GM19463 (cell line): Measurements from ENCODE around the gene ATP6V1B1.

ENCODE experiments used
- ATAC-seq: cut with Tn5 transposase; IDR thresholded peaks from one replicate; pipeline ENCODE4 v1.9.1; 2021; ENCODE audit warnings: mild to moderate bottlenecking, moderate library complexity; ENCODE audit not compliant: unreplicated experiment

Gene ATP6V1B1

GRCh38 chr2:70935468-70936164 lies at the start of gene ATP6V1B1:
TSS of gene ATP6V1B1 (plus strand) at chr2:70935900. CDS start at chr2:70935955, 55 bp downstream.
- ATAC-seq, result no peak

DNA sequence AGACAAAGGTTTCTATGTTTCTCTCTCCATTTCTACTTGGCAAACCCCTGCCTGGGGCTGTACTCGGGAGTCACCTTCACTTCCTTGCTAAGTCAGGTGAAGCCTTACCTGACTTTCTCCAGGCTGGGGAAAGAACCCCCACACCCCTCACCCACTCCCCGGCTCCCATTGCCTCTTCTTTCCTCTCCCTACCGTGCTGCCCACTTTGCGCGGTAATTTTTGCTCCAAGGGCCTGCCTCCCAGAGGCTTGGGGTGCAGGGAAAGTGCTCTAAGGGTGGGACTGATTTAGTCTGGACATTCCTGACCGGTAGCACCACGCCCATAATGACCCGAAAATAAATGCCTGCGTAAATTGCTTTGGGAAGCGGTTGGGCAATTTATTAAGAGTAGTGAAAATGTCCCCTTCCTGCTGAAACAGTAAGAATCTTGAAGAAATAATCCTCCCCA lies 49.1 kb upstream of the ATP6V1B1 start:
- no peak for ATAC-seq

DNA sequence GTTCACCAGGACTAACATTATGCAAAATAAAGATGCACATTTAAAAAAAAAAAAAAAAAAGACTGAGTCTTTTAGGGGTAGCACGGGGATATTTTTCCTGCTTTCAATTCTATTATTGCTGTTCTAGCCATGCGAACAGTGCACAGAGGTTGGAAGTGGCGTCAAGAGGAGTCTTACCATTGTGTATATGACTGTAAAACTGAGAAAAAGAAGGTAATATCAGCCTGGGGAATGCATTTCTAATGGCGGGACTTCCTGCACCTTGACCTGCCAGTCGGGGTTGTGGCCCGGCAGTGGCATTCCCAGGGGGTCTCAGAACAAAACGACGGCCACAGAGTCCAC lies 48.5 kb upstream of the ATP6V1B1 start:
- ATAC-seq, result no peak

DNA sequence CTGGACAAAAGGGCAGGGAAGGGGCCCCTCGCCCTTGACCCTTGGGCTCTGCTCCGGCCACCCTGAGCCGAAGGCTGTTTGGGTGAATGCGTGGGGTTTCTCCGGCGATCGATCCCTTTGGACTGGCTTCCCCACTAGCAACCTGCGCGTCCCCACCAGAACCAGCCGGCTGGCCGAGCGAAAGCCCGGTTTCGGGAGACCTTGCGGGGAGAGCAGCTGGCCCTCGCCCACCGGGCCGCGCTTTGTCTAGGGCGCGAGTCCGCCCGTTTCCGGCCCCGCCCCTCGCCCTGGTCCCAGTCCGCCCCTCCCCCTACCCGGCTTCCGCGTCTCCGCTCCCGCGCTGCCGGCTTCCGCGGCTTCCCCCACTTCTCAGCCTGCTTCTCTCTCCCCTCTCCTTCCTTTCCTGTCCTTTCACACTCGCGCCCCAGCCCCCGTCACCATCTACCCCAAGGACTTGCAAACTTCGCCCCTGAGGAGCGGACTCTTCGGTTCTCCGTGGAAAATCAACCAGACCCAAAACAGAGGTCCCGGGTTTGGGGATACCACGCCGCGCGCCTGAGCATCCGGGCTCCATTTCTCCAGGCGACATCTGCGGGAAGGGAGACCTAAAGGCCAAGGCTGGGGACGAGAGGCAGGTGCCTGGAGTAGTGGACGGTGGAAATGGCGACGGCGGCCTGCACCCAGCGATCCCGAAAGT lies 48.0 kb upstream of the ATP6V1B1 start:
- ATAC-seq, result no peak

DNA sequence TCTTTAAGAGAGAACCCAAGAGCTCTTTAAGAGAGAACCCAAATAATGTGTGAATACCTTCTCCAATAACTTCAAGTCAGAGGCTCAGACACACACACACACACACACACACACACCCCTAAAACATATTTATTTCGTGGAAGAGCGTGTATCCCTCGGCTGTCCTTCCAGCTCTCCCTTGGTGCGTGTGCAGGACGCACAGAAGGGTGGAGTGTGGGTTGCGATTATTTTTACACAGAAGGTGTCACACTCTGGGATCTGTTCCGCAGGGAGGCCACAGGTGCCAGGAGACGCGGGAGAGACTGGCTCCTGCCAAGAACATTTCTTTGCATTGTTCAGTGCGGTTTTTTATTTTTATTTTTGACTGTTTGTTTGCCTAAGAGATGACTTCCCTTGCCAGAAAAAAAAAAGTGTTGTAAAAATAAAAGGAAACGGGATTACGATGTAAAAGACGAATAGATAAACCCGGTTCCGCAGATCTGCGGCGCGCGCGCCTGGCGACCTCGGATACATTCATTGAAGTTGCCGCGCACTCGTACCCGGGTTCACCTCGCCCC lies 47.3 kb upstream of the ATP6V1B1 start:
- ATAC-seq, result no peak

GRCh38 chr2:70888923-70889715 lies 46.6 kb upstream of the ATP6V1B1 start:
- no peak for ATAC-seq

DNA sequence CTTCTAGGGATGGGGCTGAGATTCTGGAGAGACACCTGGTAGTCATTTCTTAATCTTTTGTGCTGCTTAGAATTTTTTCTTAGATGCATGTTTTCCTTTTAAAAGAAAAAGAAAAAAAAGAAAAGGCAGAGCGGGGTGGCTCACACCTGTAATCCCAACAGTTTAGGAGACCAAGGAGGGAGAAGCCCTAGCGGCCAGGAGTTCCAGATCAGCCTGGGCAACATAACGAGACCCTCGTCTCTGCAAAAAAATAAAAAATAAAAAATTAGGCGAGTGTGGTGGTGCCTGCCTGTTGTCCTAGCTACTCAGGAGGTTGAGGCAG lies 46.0 kb upstream of the ATP6V1B1 start:
- ATAC-seq, result no peak

DNA sequence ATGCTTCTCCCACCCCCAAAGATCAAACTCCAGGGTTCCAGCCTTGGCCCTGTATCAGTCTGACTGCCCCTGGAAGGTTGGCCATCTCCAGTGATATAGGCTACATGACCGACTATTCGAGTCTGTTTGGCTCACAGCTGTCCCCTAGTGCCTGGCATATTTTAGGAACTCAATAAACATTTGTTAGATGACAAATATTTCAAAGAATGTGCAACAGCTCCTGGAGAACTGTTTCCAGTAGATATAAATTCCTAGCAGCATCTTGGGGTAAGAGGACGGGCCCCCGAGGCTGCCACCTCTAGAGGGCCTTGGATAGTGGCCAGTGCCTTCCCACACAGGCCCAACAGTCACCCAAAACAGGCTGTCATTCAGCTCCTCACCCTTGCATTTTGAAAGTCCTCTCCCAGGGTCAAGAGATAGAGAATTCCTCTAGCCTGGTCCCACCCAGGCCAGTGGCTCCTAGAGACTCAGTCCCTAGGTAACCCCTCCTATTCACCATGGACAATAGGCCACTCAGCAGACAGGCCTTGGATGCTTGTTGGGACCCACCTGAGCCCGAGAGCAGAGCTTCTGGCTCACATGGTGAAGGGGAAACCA lies 45.1 kb upstream of the ATP6V1B1 start:
- no peak for ATAC-seq

- ATAC-seq, result no peak
Observed at GRCh38 chr2:70891572-70892357, 43.9 kb upstream of the ATP6V1B1 start.

GRCh38 chr2:70892750-70893149 lies 43.0 kb upstream of the ATP6V1B1 start:
- ATAC-seq, result no peak

DNA sequence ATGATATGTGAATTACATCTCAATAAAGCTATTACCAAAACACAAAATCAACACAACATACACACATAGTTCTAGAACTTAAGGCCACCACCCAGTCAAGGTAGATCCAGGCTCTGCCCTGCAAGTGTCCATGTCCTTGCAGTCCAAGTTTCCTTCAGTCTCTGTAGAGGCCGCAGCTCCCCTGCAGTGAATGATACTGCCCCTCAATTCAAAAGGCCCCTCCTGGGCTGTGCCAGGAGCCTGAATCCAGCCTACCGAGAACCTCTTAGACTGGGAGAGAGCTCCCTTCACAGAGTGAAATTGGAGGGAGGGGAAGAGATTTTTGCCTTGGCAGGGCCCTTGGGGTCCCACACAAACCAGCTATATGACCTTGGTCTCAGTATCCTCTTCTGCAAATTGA lies 42.5 kb upstream of the ATP6V1B1 start:
- ATAC-seq, result no peak

- ATAC-seq, result no peak
Observed at GRCh38 chr2:70894765-70895164, 40.9 kb upstream of the ATP6V1B1 start.

DNA sequence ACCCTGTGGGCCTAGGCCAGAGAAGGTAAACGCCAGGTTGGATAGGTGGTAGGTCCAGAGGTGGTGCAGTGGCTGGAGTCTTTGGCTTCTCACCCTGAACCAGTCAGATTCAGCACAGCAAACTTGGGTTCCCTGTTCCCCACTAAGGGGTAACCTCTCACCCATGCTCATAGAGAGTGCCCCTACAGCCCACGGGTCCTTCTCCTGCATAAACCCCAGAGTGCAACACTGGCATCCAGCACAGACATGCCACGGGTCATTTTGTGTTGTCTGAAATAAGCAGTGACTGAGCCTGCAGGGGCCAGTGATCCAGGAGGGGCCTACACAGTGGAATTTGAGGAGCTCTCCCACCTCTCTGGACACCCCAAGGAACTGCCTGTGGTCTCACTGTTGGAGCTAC lies 40.5 kb upstream of the ATP6V1B1 start:
- ATAC-seq, result no peak

- ATAC-seq, result no peak
Observed at GRCh38 chr2:70895998-70896764, 39.5 kb upstream of the ATP6V1B1 start.

DNA sequence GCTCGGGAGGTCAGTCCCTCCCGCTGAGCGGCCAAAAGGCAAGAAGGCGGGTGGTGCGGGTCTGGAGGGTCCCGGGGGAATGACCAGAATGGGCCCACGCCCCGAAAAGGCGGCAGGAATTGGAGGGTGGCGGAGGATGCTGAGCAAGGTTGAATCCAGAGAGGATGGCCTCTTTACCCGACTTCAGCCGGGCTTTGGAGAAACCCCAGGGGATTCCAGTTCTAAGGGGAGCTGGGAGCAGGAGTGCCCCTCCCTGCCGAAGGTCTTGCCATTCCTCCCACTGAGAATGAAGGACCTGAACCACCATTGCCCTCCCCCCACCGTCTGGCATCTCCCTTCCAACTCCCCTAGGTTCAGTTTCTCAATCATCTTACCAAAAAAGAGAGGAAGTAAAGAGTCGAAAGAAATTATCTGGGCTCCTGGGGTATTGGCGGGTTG lies 38.9 kb upstream of the ATP6V1B1 start:
- no peak for ATAC-seq

DNA sequence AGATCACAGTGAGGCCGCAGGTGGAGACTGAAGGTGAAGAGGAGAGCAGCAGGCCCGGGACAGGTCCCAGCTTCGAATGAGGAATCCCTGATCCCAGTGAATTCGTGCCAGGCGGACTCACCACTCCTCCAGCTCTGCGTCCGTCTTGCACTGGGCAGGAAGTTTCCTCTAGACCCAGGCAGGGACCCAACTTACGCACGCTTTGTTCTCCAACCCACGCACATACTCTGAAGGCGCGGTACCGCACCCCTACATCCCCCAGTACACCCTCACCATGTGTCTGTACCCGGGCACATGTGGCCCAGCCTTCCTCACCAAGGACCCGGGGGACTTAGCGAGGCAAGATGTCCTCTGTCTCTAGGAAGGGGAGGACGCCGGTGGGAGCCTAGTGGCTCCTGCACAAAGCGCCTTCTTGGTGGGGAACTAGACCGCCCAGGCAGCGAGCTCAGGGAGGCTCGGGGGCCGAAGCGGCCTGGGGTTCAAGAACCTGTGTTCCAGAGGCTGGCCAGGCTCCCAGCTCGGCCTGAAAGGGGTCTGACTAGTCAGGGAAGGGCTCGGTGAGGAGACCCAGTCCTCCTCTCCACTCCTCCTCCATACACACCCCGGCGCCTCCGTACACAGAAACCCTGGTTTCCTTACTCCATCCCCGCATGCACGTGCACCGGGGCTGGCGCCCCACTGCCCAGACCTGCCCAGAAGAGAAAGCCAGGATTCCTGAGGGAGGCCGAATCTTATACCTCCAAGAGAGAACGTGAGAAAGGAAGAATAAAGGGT lies 38.3 kb upstream of the ATP6V1B1 start:
- ATAC-seq, result no peak

DNA sequence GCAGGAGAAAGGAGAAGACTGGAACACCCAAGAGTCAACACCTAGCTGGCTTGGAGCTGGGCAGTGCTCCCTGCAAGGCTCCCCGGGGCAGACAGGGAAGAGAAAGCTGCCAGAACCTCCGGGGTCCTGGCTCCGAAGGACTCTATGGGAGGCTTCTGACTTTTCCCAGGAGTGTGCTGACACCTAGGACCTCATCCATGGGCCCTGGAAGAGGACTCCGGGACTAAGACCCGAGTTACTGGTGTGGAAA lies 37.8 kb upstream of the ATP6V1B1 start:
- no peak for ATAC-seq

- no peak for ATAC-seq
Observed at GRCh38 chr2:70898363-70899240, 37.1 kb upstream of the ATP6V1B1 start.
